LNCaP clone FGC (cell line): ENCODE measurements around the gene HEPHL1.

Experiments
- DNase-seq: peaks from one replicate; pipeline ENCODE4 v3.0.0-alpha.2; 2011; ENCODE audit warnings: low read depth
- H3K4me3 ChIP-seq: 2 replicates; pipeline ENCODE4 v1.5.1; 2011; ENCODE audit warnings: mild to moderate bottlenecking, low read depth, low read length, control low read depth
- TF ChIP-seq, protein P1 (sequence below): IDR thresholded peaks from 2 replicates; pipeline ENCODE4 v1.5.1; 2012; ENCODE audit warnings: mild to moderate bottlenecking; ENCODE audit not compliant: control insufficient read depth, insufficient read depth; ENCODE audit errors: extremely low read depth

Gene HEPHL1

DNA sequence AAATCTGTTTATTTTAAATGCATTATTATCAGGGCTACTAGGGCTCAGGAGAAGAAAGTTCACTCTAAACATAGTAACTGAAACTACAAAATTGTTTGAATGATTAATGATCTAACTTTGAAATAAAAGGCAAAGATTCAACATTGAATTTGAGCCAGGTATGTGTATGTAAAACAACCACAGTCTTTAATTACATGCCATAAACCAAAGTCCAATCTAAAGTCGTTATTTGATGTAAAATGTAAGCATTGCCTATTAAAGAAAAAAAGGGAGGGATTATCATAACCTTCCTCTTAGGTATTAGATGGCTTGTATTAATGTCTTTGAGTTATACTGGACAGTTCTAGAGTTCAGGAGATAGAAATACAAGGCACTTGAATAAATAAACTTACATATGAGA lies 82.3 kb downstream of the HEPHL1 start:
- DNase-seq: no peak
- TF ChIP-seq, protein P1, sequence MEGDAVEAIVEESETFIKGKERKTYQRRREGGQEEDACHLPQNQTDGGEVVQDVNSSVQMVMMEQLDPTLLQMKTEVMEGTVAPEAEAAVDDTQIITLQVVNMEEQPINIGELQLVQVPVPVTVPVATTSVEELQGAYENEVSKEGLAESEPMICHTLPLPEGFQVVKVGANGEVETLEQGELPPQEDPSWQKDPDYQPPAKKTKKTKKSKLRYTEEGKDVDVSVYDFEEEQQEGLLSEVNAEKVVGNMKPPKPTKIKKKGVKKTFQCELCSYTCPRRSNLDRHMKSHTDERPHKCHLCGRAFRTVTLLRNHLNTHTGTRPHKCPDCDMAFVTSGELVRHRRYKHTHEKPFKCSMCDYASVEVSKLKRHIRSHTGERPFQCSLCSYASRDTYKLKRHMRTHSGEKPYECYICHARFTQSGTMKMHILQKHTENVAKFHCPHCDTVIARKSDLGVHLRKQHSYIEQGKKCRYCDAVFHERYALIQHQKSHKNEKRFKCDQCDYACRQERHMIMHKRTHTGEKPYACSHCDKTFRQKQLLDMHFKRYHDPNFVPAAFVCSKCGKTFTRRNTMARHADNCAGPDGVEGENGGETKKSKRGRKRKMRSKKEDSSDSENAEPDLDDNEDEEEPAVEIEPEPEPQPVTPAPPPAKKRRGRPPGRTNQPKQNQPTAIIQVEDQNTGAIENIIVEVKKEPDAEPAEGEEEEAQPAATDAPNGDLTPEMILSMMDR: no peak
- no peak overlapping the region for H3K4me3 ChIP-seq

DNA sequence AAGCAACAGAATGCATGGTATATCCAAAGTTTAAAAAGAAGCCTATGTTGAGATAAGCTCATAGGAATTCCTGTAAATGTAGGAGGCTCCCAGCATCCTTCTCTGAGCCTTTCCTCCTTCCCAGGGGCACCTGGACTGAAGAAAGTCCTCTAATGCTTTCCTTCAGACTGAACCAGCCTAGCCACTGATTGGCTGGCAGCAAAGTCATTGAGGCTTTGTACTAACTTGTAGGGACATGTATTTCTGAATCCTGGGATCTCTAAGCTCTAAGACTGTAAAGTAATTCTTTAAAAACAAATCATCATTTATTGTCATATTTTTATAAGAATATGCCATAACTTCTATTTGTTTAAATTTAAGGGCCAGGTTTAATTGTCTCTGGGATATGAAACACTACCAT lies 83.6 kb downstream of the HEPHL1 start:
- DNase-seq: no peak
- TF ChIP-seq, protein P1: no peak
- H3K4me3 ChIP-seq: no peak overlapping the region

DNA sequence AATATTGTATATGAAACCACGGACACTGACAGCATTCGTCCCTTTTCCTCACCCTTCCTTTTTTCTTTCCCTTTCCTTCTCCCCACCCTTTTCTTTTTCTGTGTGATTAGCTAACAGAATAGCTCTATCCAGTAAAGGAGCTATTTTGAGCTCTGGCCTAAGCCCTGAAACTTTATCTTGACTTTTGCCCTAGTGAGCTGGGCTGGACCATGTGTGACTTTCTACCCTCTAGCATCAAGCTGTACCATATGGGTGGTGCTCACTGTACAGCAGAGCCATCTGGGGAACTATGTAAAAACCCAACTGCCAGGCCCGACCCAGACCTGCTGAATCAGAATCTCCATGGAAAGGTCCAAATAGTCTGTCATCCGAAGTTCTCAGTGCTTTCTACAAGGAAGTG lies 85.6 kb downstream of the HEPHL1 start:
- H3K4me3 ChIP-seq: no peak overlapping the region
- TF ChIP-seq, protein P1: no peak
- no peak for DNase-seq

DNA sequence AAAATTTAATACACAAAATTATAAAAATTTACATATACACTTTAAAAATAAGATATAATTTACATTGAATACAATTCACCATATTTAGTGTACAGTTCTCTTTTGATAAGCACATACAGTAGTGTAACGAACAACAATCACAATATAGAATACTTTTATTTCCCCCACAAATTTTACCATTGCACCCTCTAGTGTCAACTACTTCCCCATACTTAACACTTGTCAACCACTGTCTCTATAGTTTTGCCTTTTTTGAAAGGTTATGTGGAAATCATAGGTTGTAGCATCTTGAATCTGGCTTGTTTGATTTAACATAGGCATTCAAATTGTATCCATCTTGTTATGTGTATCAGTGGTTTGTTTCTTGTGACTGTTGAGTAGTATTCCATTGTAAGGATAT lies 86.2 kb downstream of the HEPHL1 start:
- TF ChIP-seq, protein P1: 0 out of 2 replicates have a peak, but pooled peaks have one; percentile 6
- no peak overlapping the region for H3K4me3 ChIP-seq
- DNase-seq: no peak

DNA sequence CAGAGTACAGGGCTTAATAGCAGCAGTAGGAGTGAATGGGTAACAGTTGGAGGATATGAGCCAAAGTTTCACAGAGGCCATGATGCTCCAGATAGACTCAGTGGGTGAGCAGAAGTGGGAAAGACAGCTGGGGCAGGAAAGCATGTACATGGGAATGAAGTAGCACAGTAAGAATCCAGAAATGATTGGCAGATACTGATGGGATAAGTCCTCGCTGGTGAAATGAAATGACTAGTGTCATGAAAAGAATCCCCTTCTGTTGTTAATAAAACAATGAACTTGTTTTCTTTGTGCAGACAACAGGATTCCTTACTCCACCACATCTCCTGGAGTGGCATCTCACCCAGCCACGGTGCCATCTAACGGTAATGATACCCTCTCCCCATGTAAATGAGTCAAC lies 90.1 kb downstream of the HEPHL1 start:
- TF ChIP-seq, protein P1: no peak
- H3K4me3 ChIP-seq: no peak overlapping the region
- no peak for DNase-seq

DNA sequence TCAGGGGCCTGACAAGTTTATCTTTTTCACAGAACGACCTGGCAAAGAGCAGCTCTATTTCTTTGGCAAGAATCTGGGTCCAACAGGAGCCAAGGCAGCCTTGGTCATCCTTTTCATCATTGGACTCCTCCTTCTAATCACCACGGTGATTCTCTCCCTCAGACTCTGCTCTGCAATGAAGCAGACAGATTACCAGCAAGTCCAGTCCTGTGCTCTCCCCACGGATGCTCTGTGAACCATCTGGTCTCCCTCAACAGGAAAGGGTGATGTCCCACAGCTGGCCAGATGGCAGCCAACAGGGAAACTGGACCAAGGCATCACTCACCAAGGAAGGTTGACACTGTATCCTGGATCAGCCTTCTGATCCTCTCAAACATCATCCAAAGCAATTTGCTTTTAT lies 90.5 kb downstream of the HEPHL1 start:
- DNase-seq: no peak
- no peak overlapping the region for H3K4me3 ChIP-seq
- TF ChIP-seq, protein P1: no peak

DNA sequence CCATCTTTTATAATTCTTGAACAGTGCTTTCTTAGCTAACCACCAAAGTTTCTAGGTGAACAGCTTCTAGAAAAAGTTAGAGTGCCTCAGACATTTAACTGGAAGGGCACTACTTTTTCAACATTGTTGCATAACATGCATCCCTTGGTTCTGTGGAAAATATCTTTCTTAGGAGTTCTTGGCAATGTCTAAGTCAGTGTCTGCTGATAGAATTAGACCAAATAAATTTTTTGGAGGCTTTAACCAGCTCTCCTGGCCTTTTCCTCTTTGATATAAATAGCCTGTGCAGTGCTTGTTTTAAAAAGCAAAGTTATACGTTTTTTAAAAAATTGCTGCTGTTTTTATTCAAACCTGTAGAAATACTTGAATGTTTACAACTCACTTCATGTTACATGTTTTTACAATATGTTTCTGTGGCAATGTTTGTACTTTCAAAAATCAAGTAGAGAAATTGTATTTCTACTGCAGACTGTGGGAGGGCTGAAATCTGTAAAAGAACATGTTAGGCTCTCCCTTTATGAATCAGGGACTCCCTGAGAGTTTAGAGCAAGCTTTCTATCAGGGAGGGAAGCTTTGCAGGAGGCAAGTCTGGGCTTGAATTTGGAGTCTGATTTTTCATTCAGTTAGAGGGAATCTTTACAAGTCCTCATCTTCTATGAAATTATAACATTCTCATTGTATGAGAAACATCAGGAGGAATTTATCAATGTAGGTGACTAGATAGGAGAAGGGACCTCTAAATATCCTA lies 91.2 kb downstream of the HEPHL1 start:
- H3K4me3 ChIP-seq: no peak overlapping the region
- TF ChIP-seq, protein P1: no peak
- DNase-seq: no peak
